ENCODE data around the gene SNAP47. TPM values are rescaled to one million over a fixed set of nuclear protein-coding genes. Genes with fewer than 3 reads are reported as not detected.
A peak's percentile ranks its signal among the peaks of the same experiment; 100 is the strongest.

SNAP47 gene
- polyA plus RNA-seq, 1 of the 3 experiments (the other 2 are of a cell fraction): 45.6 TPM

DNA sequence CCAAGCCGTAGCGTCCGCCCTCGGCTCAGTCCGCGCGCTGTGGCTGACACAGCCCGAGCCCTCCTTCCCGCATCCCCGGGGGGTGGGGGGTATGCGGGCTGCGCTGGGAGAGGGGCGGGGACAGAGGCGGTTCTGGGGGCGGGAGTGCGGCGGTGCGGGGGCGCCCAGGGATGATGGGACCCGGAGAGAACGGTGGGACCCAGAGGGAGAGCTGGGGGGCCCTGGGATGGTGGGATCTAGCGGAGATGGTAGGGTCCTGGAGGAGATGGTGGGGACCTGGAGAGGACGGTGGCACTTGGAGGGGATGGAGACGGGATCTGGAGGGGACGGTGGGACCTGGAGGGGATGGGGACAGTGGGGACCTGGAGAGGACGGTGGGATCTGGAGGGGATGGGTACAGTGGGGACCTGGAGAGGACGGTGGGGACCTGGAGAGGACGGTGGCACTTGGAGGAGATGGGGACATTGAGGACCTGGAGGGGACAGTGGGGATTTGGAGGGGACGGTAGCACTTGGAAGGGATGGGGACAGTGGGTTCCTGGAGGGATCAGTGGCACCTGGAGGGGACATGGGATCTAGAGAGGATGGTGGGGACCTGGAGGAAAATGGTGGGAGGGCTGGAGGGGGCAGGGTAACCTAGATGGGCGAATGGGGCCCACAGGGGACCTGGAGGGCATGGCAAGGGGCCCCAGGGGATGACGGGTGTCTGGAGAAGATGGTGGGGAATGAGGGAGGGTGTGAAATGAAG lies 477 bp downstream of the SNAP47 start:
- H3K36me3 ChIP-seq (replicated peaks in 1 of 2; ENCODE audit: control insufficient read depth in 1 of 2, insufficient read depth in 2 of 2, low read length in 1 of 2): peaks cover 6 to 30% of the 10 kb centered on the region in 2 experiments
- peak overlapping the region; percentile 54 to 72; a peak in 3 of 4 replicates for H3K27ac ChIP-seq (ENCODE audit: low read depth in 2 of 2, low read length in 1 of 2)
- H3K4me1 ChIP-seq (ENCODE audit: control insufficient read depth in 1 of 2, insufficient read depth in 2 of 2, low read depth in 1 of 2, low read length in 1 of 2): peaks cover 3 to 18% of the 10 kb centered on the region in 2 experiments; a peak in 2 of 4 replicates
- H3K79me2 ChIP-seq (ENCODE audit: insufficient read depth): peaks cover 79% of the 10 kb centered on the region
- TF ChIP-seq GATA2 (CRISPR knock-in tag; IDR thresholded peaks at IDR 0.05): no peak
- no peak for TF ChIP-seq RFX5 (IDR thresholded peaks at IDR 0.05; ENCODE audit: low read length)
- TF ChIP-seq NRF1 (IDR thresholded peaks at IDR 0.05; ENCODE audit: low read depth, low read length): no peak
- no peak for TF ChIP-seq RAD21 (IDR thresholded peaks at IDR 0.05; ENCODE audit: low read length)
- TF ChIP-seq SMC3 (IDR thresholded peaks at IDR 0.05; ENCODE audit: low read depth, low read length): no peak
- TF ChIP-seq FOSL2 (IDR thresholded peaks at IDR 0.05; ENCODE audit: borderline replicate concordance, low read depth): no peak
- no peak for TF ChIP-seq FOXM1 (IDR thresholded peaks at IDR 0.05; ENCODE audit: low read depth)
- no peak for TF ChIP-seq CHD2 (IDR thresholded peaks at IDR 0.05; ENCODE audit: low read length, partially characterized antibody)
- TF ChIP-seq, protein P1, sequence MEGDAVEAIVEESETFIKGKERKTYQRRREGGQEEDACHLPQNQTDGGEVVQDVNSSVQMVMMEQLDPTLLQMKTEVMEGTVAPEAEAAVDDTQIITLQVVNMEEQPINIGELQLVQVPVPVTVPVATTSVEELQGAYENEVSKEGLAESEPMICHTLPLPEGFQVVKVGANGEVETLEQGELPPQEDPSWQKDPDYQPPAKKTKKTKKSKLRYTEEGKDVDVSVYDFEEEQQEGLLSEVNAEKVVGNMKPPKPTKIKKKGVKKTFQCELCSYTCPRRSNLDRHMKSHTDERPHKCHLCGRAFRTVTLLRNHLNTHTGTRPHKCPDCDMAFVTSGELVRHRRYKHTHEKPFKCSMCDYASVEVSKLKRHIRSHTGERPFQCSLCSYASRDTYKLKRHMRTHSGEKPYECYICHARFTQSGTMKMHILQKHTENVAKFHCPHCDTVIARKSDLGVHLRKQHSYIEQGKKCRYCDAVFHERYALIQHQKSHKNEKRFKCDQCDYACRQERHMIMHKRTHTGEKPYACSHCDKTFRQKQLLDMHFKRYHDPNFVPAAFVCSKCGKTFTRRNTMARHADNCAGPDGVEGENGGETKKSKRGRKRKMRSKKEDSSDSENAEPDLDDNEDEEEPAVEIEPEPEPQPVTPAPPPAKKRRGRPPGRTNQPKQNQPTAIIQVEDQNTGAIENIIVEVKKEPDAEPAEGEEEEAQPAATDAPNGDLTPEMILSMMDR (IDR thresholded peaks at IDR 0.05): no peak
- TF ChIP-seq, protein P2, sequence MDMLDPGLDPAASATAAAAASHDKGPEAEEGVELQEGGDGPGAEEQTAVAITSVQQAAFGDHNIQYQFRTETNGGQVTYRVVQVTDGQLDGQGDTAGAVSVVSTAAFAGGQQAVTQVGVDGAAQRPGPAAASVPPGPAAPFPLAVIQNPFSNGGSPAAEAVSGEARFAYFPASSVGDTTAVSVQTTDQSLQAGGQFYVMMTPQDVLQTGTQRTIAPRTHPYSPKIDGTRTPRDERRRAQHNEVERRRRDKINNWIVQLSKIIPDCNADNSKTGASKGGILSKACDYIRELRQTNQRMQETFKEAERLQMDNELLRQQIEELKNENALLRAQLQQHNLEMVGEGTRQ (IDR thresholded peaks at IDR 0.05; ENCODE audit: borderline replicate concordance, low read depth, low read length): no peak
- TF ChIP-seq EP300 (IDR thresholded peaks at IDR 0.05; ENCODE audit: borderline replicate concordance in 1 of 2, low read depth in 1 of 2, low read length in 1 of 2): no peak
- no peak for TF ChIP-seq FOXJ3 (CRISPR knock-in tag; IDR thresholded peaks at IDR 0.05)
- TF ChIP-seq, protein P3, sequence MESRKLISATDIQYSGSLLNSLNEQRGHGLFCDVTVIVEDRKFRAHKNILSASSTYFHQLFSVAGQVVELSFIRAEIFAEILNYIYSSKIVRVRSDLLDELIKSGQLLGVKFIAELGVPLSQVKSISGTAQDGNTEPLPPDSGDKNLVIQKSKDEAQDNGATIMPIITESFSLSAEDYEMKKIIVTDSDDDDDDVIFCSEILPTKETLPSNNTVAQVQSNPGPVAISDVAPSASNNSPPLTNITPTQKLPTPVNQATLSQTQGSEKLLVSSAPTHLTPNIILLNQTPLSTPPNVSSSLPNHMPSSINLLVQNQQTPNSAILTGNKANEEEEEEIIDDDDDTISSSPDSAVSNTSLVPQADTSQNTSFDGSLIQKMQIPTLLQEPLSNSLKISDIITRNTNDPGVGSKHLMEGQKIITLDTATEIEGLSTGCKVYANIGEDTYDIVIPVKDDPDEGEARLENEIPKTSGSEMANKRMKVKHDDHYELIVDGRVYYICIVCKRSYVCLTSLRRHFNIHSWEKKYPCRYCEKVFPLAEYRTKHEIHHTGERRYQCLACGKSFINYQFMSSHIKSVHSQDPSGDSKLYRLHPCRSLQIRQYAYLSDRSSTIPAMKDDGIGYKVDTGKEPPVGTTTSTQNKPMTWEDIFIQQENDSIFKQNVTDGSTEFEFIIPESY (IDR thresholded peaks at IDR 0.05; ENCODE audit: borderline replicate concordance, low read depth): no peak
- no peak for TF ChIP-seq TAF1 (IDR thresholded peaks at IDR 0.05; ENCODE audit: borderline replicate concordance, low read depth, low read length)
- TF ChIP-seq POLR2AphosphoS5 (IDR thresholded peaks at IDR 0.05; ENCODE audit: low read depth, low read length): no peak
- no peak for TF ChIP-seq NFIC (IDR thresholded peaks at IDR 0.05; ENCODE audit: borderline replicate concordance)
- TF ChIP-seq MXI1 (IDR thresholded peaks at IDR 0.05; ENCODE audit: low read depth, low read length): no peak
- 2% methylated on average over 19 of the region's 31 CpGs for WGBS (ENCODE audit: low lambda C conversion rate)
- ChIA-PET POLR2A (interaction anchor here (0.7 kb wide), 1 partner anchor 1066 kb away, joined by 4 read pairs; no protein-coding TSS in a partner anchor), CTCF (no interaction called here)
- peak overlapping the region; percentile 63 to 97 for H3K4me3 ChIP-seq (ENCODE audit: low read depth in 2 of 2, low read length in 1 of 2)
- H3K9me2 ChIP-seq: no peaks in the 10 kb centered on the region
- peaks cover 11% of the 10 kb centered on the region; the same call in 1 of the 2 replicates for H4K20me1 ChIP-seq (ENCODE audit: insufficient read depth)
- peak overlapping the region; percentile 100 for H3K4me2 ChIP-seq
- no peaks in the 10 kb centered on the region for H3K27me3 ChIP-seq (ENCODE audit: insufficient read depth)
- H3K9me3 ChIP-seq: no peaks in the 10 kb centered on the region
- peak overlapping the region; percentile 81; the same call in 1 of the 2 replicates for H2AFZ ChIP-seq (ENCODE audit: low read depth)
- H3K9ac ChIP-seq: peak overlapping the region; percentile 89
- H3F3A ChIP-seq (replicated peaks; ENCODE audit: insufficient read depth): no peaks in the 10 kb centered on the region
- DNase-seq: peak; percentile 45
